A549 (cell line): Measurements from ENCODE around the gene CIAO2B. TPM values are rescaled to one million over a fixed set of nuclear protein-coding genes. Genes with fewer than 3 reads are reported as not detected.

Experiments used
- ATAC-seq, 2 experiments: fragments of 200-7000 bp in 1 of 2; fragments of >200 bp in 1 of 2; cut with Nextera tagmentation in 1 of 2; cut with Tn5 transposase in 1 of 2; 3 replicates each; pipeline versions ENCODE4 v1.8.0 to v1.9.1; 2018 to 2020; ENCODE audit warnings: mild to moderate bottlenecking in 1 of 2, moderate library complexity in 1 of 2
- CTCF ChIA-PET: fragments of 300-600 bp; sonication (Branson Sonifier 250); formaldehyde crosslinking; extraction: SDS; loops from one replicate; lab custom pipeline; 2021; ENCODE audit warnings: antibody characterized with exemption, inconsistent platforms; lab: Yijun Ruan, JAX
- POLR2A ChIA-PET: fragments of 350-600 bp; formaldehyde crosslinking; extraction: SDS; loops from one replicate; lab custom pipeline; 2021; ENCODE audit warnings: antibody characterized with exemption, inconsistent platforms; lab: Yijun Ruan, JAX
- DNase-seq, 2 experiments: peaks; one replicate each; pipeline versions ENCODE4 v3.0.0 to v3.0.0-alpha.2; 2011 to 2016; ENCODE audit warnings: low read depth in 1 of 2, low spot score in 1 of 2
- FAIRE-seq: peaks from 2 replicates; lab custom pipeline; 2011; peaks lifted over from hg19 to GRCh38; lab: Jason Lieb, UNC
- H3K27ac ChIP-seq, 2 experiments: fragments of >200 bp; sonication (Bioruptor Twin); formaldehyde crosslinking; 3 replicates each; pipeline ENCODE4 v1.5.1; 2016 to 2017
- H3K4me1 ChIP-seq: fragments of >200 bp; sonication (Bioruptor Twin); formaldehyde crosslinking; 3 replicates; pipeline ENCODE4 v1.6.1; 2016
- H3K4me2 ChIP-seq: fragments of >200 bp; sonication (Bioruptor Twin); formaldehyde crosslinking; 3 replicates; pipeline ENCODE4 v1.6.1; 2016
- H3K4me3 ChIP-seq: fragments of >200 bp; sonication (Bioruptor Twin); formaldehyde crosslinking; 3 replicates; pipeline ENCODE4 v1.5.1; 2016
- H3K9me3 ChIP-seq: fragments of >200 bp; sonication (Bioruptor Twin); formaldehyde crosslinking; 3 replicates; pipeline ENCODE4 v1.6.1; 2016
- BHLHE40 ChIP-seq: IDR thresholded peaks from 2 replicates; pipeline ENCODE4 v1.6.1; 2012; ENCODE audit warnings: low read depth, low read length, inconsistent platforms
- CBX8 ChIP-seq: fragments of 200-600 bp; sonication (generic); IDR thresholded peaks from 2 replicates; pipeline ENCODE4 v1.6.1; 2016
- CEBPB ChIP-seq, 2 experiments: fragments of >200 bp in 1 of 2; sonication (Bioruptor Twin) in 1 of 2; formaldehyde crosslinking in 1 of 2; IDR thresholded peaks; 2 replicates each; pipeline ENCODE4 v1.6.1; 2012 to 2016
- CHD2 ChIP-seq: fragments of 150-350 bp; IDR thresholded peaks from 2 replicates; pipeline ENCODE4 v1.6.1; 2014; ENCODE audit warnings: low read length; ENCODE audit not compliant: partially characterized antibody
- CHD4 ChIP-seq: fragments of 200-600 bp; sonication (generic); IDR thresholded peaks from 2 replicates; pipeline ENCODE4 v1.6.1; 2016; ENCODE audit warnings: antibody characterized with exemption, mild to moderate bottlenecking, borderline replicate concordance
- EHF ChIP-seq: fragments of 250-450 bp; sonication (Bioruptor Pico); IDR thresholded peaks from 2 replicates; pipeline ENCODE4 v1.5.0; 2020; ENCODE audit warnings: mild to moderate bottlenecking
- FOXS1 ChIP-seq: fragments of 250-450 bp; sonication (Bioruptor Pico); IDR thresholded peaks from 2 replicates; pipeline ENCODE4 v1.5.0; 2020; ENCODE audit warnings: mild to moderate bottlenecking, moderate library complexity
- GATA3 ChIP-seq: IDR thresholded peaks from 2 replicates; pipeline ENCODE4 v1.6.1; 2012; ENCODE audit warnings: borderline replicate concordance
- HDAC2 ChIP-seq: fragments of 200-600 bp; sonication (generic); IDR thresholded peaks from 2 replicates; pipeline ENCODE4 v1.6.1; 2016
- HMGXB4 ChIP-seq: fragments of 250-450 bp; sonication (Bioruptor Pico); IDR thresholded peaks from 2 replicates; pipeline ENCODE4 v1.5.0; 2021; ENCODE audit warnings: mild to moderate bottlenecking, moderate library complexity, borderline replicate concordance
- HOXB5 ChIP-seq: fragments of 250-450 bp; sonication (Bioruptor Pico); IDR thresholded peaks from 2 replicates; pipeline ENCODE4 v1.5.0; 2020; ENCODE audit warnings: mild to moderate bottlenecking, moderate library complexity
- JUNB ChIP-seq: fragments of >200 bp; sonication (Bioruptor Twin); formaldehyde crosslinking; IDR thresholded peaks from 2 replicates; pipeline ENCODE4 v1.6.1; 2016
- KDM5A ChIP-seq: fragments of 200-600 bp; sonication (generic); IDR thresholded peaks from 2 replicates; pipeline ENCODE4 v1.6.1; 2016; ENCODE audit warnings: antibody characterized with exemption, mild to moderate bottlenecking
- MAX ChIP-seq: IDR thresholded peaks from 2 replicates; pipeline ENCODE4 v1.6.1; 2012
- MAZ ChIP-seq: fragments of 150-350 bp; IDR thresholded peaks from 2 replicates; pipeline ENCODE4 v1.6.1; 2014; ENCODE audit warnings: antibody characterized with exemption, low read depth, low read length, borderline replicate concordance
- NPAS2 ChIP-seq: fragments of 250-450 bp; sonication (Bioruptor Pico); IDR thresholded peaks from 2 replicates; pipeline ENCODE4 v1.8.0; 2022; ENCODE audit warnings: mild to moderate bottlenecking, moderate library complexity, borderline replicate concordance
- NR3C1 ChIP-seq: fragments of >200 bp; sonication (Bioruptor Twin); formaldehyde crosslinking; IDR thresholded peaks from 3 replicates; pipeline ENCODE4 v1.6.1; 2017
- RAD21 ChIP-seq, 2 experiments: fragments of >200 bp in 1 of 2; sonication (Bioruptor Twin) in 1 of 2; formaldehyde crosslinking in 1 of 2; IDR thresholded peaks in 1 of 2; conservative IDR thresholded peaks in 1 of 2; 2 replicates in 1 of 2; 3 replicates in 1 of 2; pipeline ENCODE4 v1.6.1; 2012 to 2018; ENCODE audit warnings: inconsistent platforms in 1 of 2
- RARB ChIP-seq: fragments of 250-450 bp; sonication (Bioruptor Pico); IDR thresholded peaks from 2 replicates; pipeline ENCODE4 v1.8.0; 2021; ENCODE audit warnings: mild to moderate bottlenecking, moderate library complexity
- RCOR1 ChIP-seq: fragments of 150-350 bp; IDR thresholded peaks from 2 replicates; pipeline ENCODE4 v1.6.1; 2014; ENCODE audit warnings: antibody characterized with exemption, low read length, low read depth
- SMC3 ChIP-seq: fragments of >200 bp; sonication (Bioruptor Twin); formaldehyde crosslinking; IDR thresholded peaks from 3 replicates; pipeline ENCODE4 v1.6.1; 2018; ENCODE audit warnings: inconsistent platforms
- TFCP2L1 ChIP-seq: fragments of 250-450 bp; sonication (Bioruptor Pico); IDR thresholded peaks from 2 replicates; pipeline ENCODE4 v1.5.0; 2021; ENCODE audit warnings: mild to moderate bottlenecking
- TP53 ChIP-seq: fragments of 250-450 bp; sonication (Bioruptor Pico); IDR thresholded peaks from 2 replicates; pipeline ENCODE4 v1.5.0; 2021; ENCODE audit warnings: mild to moderate bottlenecking, moderate library complexity
- ZC3H11A ChIP-seq: fragments of 450-650 bp; IDR thresholded peaks from 2 replicates; pipeline ENCODE4 v1.6.1; 2014; ENCODE audit warnings: antibody characterized with exemption, mild to moderate bottlenecking
- ZFP36 ChIP-seq: fragments of 450-650 bp; IDR thresholded peaks from 2 replicates; pipeline ENCODE4 v1.6.1; 2014; ENCODE audit warnings: borderline replicate concordance; ENCODE audit not compliant: partially characterized antibody
- ZNF302 ChIP-seq: fragments of 250-450 bp; sonication (Bioruptor Pico); IDR thresholded peaks from 2 replicates; pipeline ENCODE4 v1.9.0; 2021; ENCODE audit warnings: inconsistent platforms, mild to moderate bottlenecking, moderate library complexity
- WGBS: methylation state at CpG from one replicate; pipeline ENCODE4 v1.1.6; 2017; ENCODE audit errors: missing lambda C conversion rate; 5-methylcytosine and 5-hydroxymethylcytosine counted together
- polyA plus RNA-seq, 4 experiments: library from polyadenylated mRNA; depleted of rRNA in 3 of 4; stranded (reverse); fragments of >200 nt; fragmentation: RNase III in 1 of 4; extraction: RNeasy Plus Mini Kit Qiagen cat#74134 plus additional on column Dnase treatment in 1 of 4; gene quantifications; 2 replicates in 3 of 4; 3 replicates in 1 of 4; pipeline ENCODE4 v1.2.3, GENCODE V29; 2011 to 2017

The CIAO2B gene
- polyA plus RNA-seq, 2 of the 4 experiments (the other 2 are of a cell fraction), result 134 to 140 TPM

- TF ChIP-seq RAD21 (conservative IDR thresholded peaks at IDR 0.05 in 1 of 2, IDR thresholded peaks at IDR 0.05 in 1 of 2) (peak; percentile 68 to 79), HDAC2 (no peak), ZFP36 (no peak), TP53 (CRISPR knock-in tag) (no peak), HOXB5 (CRISPR knock-in tag) (no peak), JUNB (no peak), TFCP2L1 (CRISPR knock-in tag) (0 out of 2 replicates have a peak, but pooled peaks have one; percentile 45), CEBPB (IDR thresholded peaks at IDR 0.05) (0 out of 4 replicates have a peak, but pooled peaks of 1 of the 2 experiments have one; percentile 24), ZNF302 (CRISPR knock-in tag) (no peak), MAX (no peak), SMC3 (peak; percentile 51; the same call in 2 of the 3 replicates), RCOR1 (no peak)
These were observed 13.3 kb upstream of the CIAO2B start (continued) for GRCh38 chr16:66947302-66948065.

- Histone ChIP-seq H3K4me3 (no peak overlapping the region), H3K9me3 (peaks cover 8% of the 10 kb centered on the region; the same call in 1 of the 3 replicates), H3K4me1 (0 out of 3 replicates have a peak, but pooled peaks cover 4% of the 10 kb centered on the region), H3K27ac (no peak overlapping the region), H3K4me2 (no peak overlapping the region)
- FAIRE-seq, result no peak
- ATAC-seq, result no peak; a peak in 1 of 6 replicates
- DNase-seq, result no peak
- POLR2A ChIA-PET, result no interaction called here
- CTCF ChIA-PET, result interaction anchor here (0.6 to 2.2 kb wide), 15 partner anchors 8 to 250 kb away, joined by 3 to 10 read pairs (median 3); partner anchors contain the start of gene RRAD
- TF ChIP-seq HMGXB4 (no peak), ZC3H11A (no peak), RARB (CRISPR knock-in tag) (no peak), EHF (CRISPR knock-in tag) (no peak), GATA3 (no peak)
- WGBS, result 23% methylated on average over 5 of the region's 5 CpGs
These were observed 12.7 kb upstream of the CIAO2B start for GRCh38 chr16:66946974-66947301.

GRCh38 chr16:66946541-66946940, 12.3 kb upstream of the CIAO2B start:
- POLR2A ChIA-PET, result no interaction called here
- Histone ChIP-seq H3K27ac (no peak overlapping the region), H3K9me3 (peaks cover 5% of the 10 kb centered on the region; the same call in 1 of the 3 replicates), H3K4me1 (0 out of 3 replicates have a peak, but pooled peaks cover 4% of the 10 kb centered on the region), H3K4me3 (no peak overlapping the region), H3K4me2 (no peak overlapping the region)
- ATAC-seq, result peak in 1 of 2 experiments; percentile 21; a peak in 3 of 6 replicates
- CTCF ChIA-PET, result interaction anchor here (0.7 to 2.2 kb wide), 16 partner anchors 12 to 251 kb away, joined by 3 to 10 read pairs (median 3); partner anchors contain the start of gene RRAD
- DNase-seq, result no peak
- TF ChIP-seq NR3C1 (no peak), ZNF302 (CRISPR knock-in tag) (no peak), BHLHE40 (no peak), RARB (CRISPR knock-in tag) (no peak), NPAS2 (CRISPR knock-in tag) (no peak), MAZ (no peak), FOXS1 (CRISPR knock-in tag) (no peak), CHD4 (no peak), CBX8 (no peak), TP53 (CRISPR knock-in tag) (no peak), KDM5A (no peak), CHD2 (no peak), HDAC2 (no peak)
- FAIRE-seq, result no peak
- 65% methylated on average over 7 of the region's 7 CpGs for WGBS
